Common myeloid progenitor, CD34-positive (primary cell): ENCODE measurements around the gene TSEN15.

Source experiments
- CTCF ChIA-PET: fragments of 350-600 bp; sonication (Branson Sonifier 250); formaldehyde crosslinking; loops from one replicate; lab custom pipeline; 2021; ENCODE audit warnings: antibody characterized with exemption; lab: Charles Lee
- POLR2A ChIA-PET: fragments of 350-600 bp; sonication (Branson Sonifier 250); formaldehyde crosslinking; loops from one replicate; lab custom pipeline; 2021; ENCODE audit warnings: antibody characterized with exemption; lab: Charles Lee
- DNase-seq, 3 donors: peaks; one replicate each; pipeline versions ENCODE4 v3.0.0 to v3.0.0-alpha.2; 2013
- H3K27ac ChIP-seq, 2 experiments: 1 replicate in 1 of 2; 2 replicates in 1 of 2; pipeline ENCODE4 v1.7.0; 2013; ENCODE audit warnings: inconsistent platforms in 2 of 2, low read length in 2 of 2, mild to moderate bottlenecking in 2 of 2, low read depth in 1 of 2, moderate library complexity in 1 of 2; ENCODE audit not compliant: severe bottlenecking in 2 of 2, insufficient read depth in 1 of 2, poor library complexity in 1 of 2
- H3K27me3 ChIP-seq, 5 experiments: replicated peaks in 2 of 5; 1 replicate in 3 of 5; 2 replicates in 2 of 5; pipeline versions ENCODE4 v1.6.1 to v1.7.0; 2013; ENCODE audit warnings: low read length in 4 of 5, mild to moderate bottlenecking in 2 of 5, moderate library complexity in 2 of 5, inconsistent platforms in 1 of 5; ENCODE audit not compliant: insufficient read depth in 5 of 5, control insufficient read depth in 4 of 5
- H3K36me3 ChIP-seq, 4 experiments: 1 replicate in 2 of 4; 2 replicates in 2 of 4; pipeline versions ENCODE4 v1.6.1 to v1.7.0; 2013; ENCODE audit warnings: low read length in 3 of 4, control low read depth in 1 of 4, mild to moderate bottlenecking in 1 of 4; ENCODE audit not compliant: control insufficient read depth in 4 of 4, insufficient read depth in 4 of 4
- H3K4me1 ChIP-seq, 4 experiments: 1 replicate in 3 of 4; 2 replicates in 1 of 4; pipeline versions ENCODE4 v1.6.1 to v1.7.1; 2013; ENCODE audit warnings: low read length in 3 of 4, mild to moderate bottlenecking in 3 of 4, control low read depth in 1 of 4, inconsistent platforms in 1 of 4, moderate library complexity in 1 of 4; ENCODE audit not compliant: control insufficient read depth in 4 of 4, insufficient read depth in 4 of 4; ENCODE audit errors: control extremely low read depth in 1 of 4
- H3K4me3 ChIP-seq, 7 experiments: 1 replicate in 4 of 7; 2 replicates in 3 of 7; pipeline versions ENCODE4 v1.5.1 to v1.7.0; 2013; ENCODE audit warnings: mild to moderate bottlenecking in 7 of 7, low read length in 6 of 7, moderate library complexity in 6 of 7, inconsistent platforms in 2 of 7, low read depth in 2 of 7, control low read depth in 1 of 7; ENCODE audit not compliant: insufficient read depth in 4 of 7, control insufficient read depth in 1 of 7; ENCODE audit errors: extremely low read depth in 1 of 7
- H3K9me3 ChIP-seq, 5 experiments: 1 replicate in 4 of 5; 2 replicates in 1 of 5; pipeline versions ENCODE4 v1.6.1 to v1.7.1; 2013; ENCODE audit warnings: low read length in 4 of 5, mild to moderate bottlenecking in 2 of 5, inconsistent platforms in 1 of 5, low read depth in 1 of 5, moderate library complexity in 1 of 5; ENCODE audit not compliant: control insufficient read depth in 4 of 5, insufficient read depth in 2 of 5; ENCODE audit errors: control extremely low read depth in 1 of 5
- WGBS: methylation state at CpG from one replicate; pipeline ENCODE4 v1.1.5; 2013; ENCODE audit not compliant: insufficient coverage; 5-methylcytosine and 5-hydroxymethylcytosine counted together

TSEN15 gene

DNA sequence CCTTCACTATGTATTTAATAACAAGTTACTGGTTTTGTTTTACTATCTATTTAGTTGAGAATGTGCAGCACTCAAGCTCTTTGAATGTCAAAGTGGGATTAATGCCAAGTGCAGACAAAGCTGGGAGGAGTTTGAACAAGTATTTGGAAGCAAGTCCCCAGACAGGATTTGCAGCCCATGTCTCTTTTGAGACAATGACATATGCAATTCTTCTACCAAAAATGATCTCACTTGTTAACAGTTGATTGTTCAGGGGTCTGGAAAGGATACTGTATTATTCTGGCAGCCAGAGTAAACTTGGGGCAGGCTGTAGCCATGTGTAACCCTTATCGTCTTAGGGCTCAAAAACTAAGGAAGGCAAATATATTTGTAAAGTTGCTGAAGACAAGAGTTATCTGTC, 29.8 kb upstream of the TSEN15 start:
- DNase-seq: no peak
- Histone ChIP-seq H3K4me3 (no peak overlapping the region), H3K36me3 (no peaks in the 10 kb centered on the region), H3K4me1 (peaks cover 0 to 6% (median 0%) of the 10 kb centered on the region in 4 experiments), H3K27ac (no peak overlapping the region), H3K27me3 (no peaks in the 10 kb centered on the region), H3K9me3 (no peaks in the 10 kb centered on the region)
- POLR2A ChIA-PET: no interaction called here
- WGBS: no CpG with 5 or more reads among the region's 1 CpG
- CTCF ChIA-PET: interaction anchor here (0.6 kb wide), 1 partner anchor 9 kb away, joined by 3 read pairs; no protein-coding TSS in a partner anchor

DNA sequence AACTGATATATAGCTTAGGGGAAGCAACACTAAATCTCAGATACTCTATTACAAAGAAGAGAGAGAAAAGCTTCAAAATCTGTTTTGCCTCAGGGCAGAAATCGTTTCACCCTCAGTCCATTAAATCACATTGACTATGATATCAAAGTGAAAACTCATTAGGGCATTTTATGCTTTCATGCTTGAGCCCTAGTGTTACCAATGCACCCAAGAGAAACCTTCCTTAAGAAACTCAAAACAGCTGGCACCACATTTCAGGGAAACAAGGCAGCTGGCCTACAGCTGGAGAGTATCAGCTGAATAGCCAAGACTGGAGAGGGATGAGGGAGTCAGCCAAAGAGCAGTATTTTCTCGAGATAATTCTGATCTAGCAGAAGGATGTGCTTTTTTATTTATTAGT, 28.9 kb upstream of the TSEN15 start:
- CTCF ChIA-PET: no interaction called here
- no peak overlapping the region for H3K4me3 ChIP-seq
- H3K4me1 ChIP-seq: peaks cover 0 to under 1% (median 0%) of the 10 kb centered on the region in 4 experiments
- H3K36me3 ChIP-seq: no peaks in the 10 kb centered on the region
- no peaks in the 10 kb centered on the region for H3K9me3 ChIP-seq
- H3K27me3 ChIP-seq: no peaks in the 10 kb centered on the region
- 91% methylated on average over 1 of the region's 2 CpGs for WGBS
- POLR2A ChIA-PET: no interaction called here
- no peak for DNase-seq
- H3K27ac ChIP-seq: no peak overlapping the region

DNA sequence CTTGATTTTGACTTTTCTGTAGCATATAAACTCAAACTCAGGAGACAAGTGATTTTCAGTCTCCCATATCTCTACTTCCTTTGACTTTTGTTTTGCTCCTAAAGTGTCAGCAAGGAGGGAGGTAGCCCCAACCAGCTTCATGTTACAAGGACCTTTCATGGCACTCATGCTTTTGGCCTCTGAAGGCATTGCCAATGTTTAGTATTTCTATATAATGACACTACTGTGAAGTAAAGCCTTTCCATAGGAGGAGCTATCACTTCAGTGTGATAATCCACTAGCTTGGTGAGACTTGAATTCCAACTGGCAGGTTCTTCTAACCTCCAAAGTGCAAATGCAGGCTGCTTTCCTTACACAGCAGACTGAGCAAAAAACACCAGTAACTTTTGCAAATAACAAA, 28.4 kb upstream of the TSEN15 start:
- Histone ChIP-seq H3K27me3 (no peaks in the 10 kb centered on the region), H3K4me1 (no peaks in the 10 kb centered on the region), H3K36me3 (no peaks in the 10 kb centered on the region), H3K27ac (no peak overlapping the region), H3K9me3 (no peaks in the 10 kb centered on the region), H3K4me3 (no peak overlapping the region)
- POLR2A ChIA-PET: no interaction called here
- DNase-seq: no peak
- CTCF ChIA-PET: no interaction called here

DNA sequence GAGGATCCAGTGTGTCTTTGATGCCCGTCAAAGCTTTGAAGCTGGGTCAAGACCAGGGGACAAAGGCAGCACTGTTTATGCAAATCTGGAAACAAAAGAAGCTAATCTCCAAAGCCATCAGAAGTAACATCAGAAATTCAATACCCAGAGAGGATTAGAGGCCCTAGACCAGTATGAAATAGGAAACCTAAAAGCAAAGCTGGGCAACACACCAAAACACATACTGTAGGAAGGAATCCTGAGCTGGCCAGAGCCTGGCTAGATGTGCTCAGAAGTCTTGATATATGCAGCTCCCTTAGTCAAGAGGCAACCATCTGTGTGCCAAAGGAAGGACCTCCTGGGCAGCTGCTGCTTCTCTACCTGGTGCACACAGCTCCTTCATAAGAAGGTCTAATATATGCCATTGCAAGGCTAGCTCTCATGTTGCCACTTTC, 26.3 kb upstream of the TSEN15 start:
- ChIA-PET POLR2A (no interaction called here), CTCF (no interaction called here)
- Histone ChIP-seq H3K27me3 (no peaks in the 10 kb centered on the region), H3K36me3 (no peaks in the 10 kb centered on the region), H3K4me1 (no peaks in the 10 kb centered on the region), H3K4me3 (no peak overlapping the region), H3K9me3 (no peaks in the 10 kb centered on the region), H3K27ac (no peak overlapping the region)
- no CpG with 5 or more reads among the region's 1 CpG for WGBS
- DNase-seq: no peak

DNA sequence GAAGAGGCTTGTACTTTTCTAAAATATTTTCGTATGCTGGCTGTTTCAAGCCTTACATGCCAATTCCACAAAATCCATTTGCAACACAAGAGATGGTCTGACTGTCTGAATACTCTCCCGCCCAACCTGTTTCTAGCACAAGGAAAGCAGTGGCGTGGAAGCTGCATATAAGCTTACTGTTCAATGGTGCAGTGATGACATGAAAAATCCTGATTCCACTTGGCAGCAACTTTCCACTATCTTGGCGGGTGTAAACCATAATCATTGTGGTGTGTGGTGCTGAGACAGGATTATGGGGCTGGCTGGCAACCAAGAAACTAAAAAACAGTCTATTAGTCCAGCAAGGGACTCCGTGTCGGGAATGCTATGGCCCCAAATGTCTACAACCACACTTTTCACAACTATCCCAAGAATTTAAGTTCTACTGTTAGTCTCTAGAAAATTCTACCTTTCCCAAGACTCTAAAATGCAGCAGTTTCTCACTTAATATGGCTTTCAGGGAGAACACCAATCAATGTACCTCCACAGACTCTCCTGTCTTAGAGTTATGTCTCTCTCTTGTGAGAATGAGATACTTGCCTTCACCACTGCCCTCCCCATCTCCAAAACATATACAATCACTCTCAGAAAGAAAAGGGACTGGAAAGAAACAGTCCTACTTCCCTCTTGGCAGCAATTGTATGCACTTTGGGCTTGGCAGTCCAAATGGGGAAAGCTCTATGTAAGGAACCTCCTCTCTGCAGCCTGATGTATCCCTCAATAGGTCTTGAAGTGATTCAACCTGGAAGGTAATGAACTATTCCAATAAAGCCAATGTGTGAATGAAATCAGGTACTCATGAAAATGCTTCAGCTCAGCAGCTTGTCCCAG, 23.5 kb upstream of the TSEN15 start:
- ChIA-PET CTCF (no interaction called here), POLR2A (no interaction called here)
- Histone ChIP-seq H3K9me3 (no peaks in the 10 kb centered on the region), H3K4me3 (no peak overlapping the region), H3K4me1 (no peaks in the 10 kb centered on the region), H3K36me3 (no peaks in the 10 kb centered on the region), H3K27me3 (peaks cover 0 to 2% (median 0%) of the 10 kb centered on the region in 5 experiments), H3K27ac (no peak overlapping the region)
- DNase-seq: no peak
- 92% methylated on average over 2 of the region's 6 CpGs for WGBS

DNA sequence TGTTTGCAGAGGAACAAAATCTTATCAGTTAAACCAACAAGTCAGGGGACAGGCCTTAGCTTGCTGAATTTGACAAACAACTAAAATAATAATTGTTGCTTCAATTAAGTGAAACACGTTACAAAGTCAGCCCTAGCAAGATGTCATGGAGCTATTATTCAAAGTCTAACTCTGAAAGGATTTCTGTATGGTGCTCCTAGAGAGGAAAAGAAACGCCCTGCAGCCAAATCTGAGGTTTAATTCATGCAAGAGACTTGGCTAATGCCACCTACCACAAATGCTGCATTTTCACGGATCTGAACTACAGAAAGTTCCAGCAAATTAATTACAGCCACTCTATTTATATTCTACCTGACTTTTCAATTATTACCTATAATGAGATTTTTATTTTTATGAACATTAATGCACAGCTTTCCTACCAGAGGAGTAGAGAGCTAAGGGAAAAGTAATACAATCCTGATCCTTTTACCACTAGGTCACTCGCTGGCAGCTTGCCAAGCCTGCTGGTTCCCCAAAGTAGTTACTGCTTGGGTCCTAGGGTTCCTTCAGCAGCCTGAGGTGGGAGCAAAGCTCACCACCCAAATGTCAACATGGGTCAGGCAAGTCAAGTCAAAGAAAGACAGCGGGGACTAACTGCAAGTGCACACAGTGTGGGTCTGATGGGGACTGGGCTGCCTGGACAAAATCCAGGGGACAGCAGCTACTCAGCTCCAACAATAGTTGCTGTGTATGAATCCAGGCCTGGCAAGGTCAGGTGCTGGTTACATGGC, 22.5 kb upstream of the TSEN15 start:
- H3K36me3 ChIP-seq: no peaks in the 10 kb centered on the region
- ChIA-PET CTCF (interaction anchor here (0.5 kb wide), 1 partner anchor 109 kb away, joined by 3 read pairs; no protein-coding TSS in a partner anchor), POLR2A (no interaction called here)
- WGBS: 94% methylated on average over 2 of the region's 5 CpGs
- no peak overlapping the region for H3K27ac ChIP-seq
- no peaks in the 10 kb centered on the region for H3K4me1 ChIP-seq
- H3K9me3 ChIP-seq: no peaks in the 10 kb centered on the region
- DNase-seq: no peak
- H3K4me3 ChIP-seq: no peak overlapping the region
- H3K27me3 ChIP-seq: peaks cover 0 to 6% (median 0%) of the 10 kb centered on the region in 5 experiments
